ENCODE data around the gene LYG1. TPM values are rescaled to one million over a fixed set of nuclear protein-coding genes. Genes with fewer than 3 reads are reported as not detected.
"Not testable (repeated sequence)": the region's sequence is repeated elsewhere in the genome, so short reads cannot be mapped to it uniquely, and the experiment has no call there.

Gene LYG1
- total RNA-seq, 1 experiment from 2014 or later, result 0.23 TPM

- TF ChIP-seq TCF7L2 (IDR thresholded peaks at IDR 0.05; ENCODE audit: low read depth, low read length) (no peak), POLR2AphosphoS5 (IDR thresholded peaks at IDR 0.05; ENCODE audit: low read depth, low read length) (no peak), SIN3A (IDR thresholded peaks at IDR 0.05; ENCODE audit: borderline replicate concordance, insufficient read depth, low read depth, low read length) (no peak), CTCF (IDR thresholded peaks at IDR 0.05) (no peak)
- TF ChIP-seq, protein P1, sequence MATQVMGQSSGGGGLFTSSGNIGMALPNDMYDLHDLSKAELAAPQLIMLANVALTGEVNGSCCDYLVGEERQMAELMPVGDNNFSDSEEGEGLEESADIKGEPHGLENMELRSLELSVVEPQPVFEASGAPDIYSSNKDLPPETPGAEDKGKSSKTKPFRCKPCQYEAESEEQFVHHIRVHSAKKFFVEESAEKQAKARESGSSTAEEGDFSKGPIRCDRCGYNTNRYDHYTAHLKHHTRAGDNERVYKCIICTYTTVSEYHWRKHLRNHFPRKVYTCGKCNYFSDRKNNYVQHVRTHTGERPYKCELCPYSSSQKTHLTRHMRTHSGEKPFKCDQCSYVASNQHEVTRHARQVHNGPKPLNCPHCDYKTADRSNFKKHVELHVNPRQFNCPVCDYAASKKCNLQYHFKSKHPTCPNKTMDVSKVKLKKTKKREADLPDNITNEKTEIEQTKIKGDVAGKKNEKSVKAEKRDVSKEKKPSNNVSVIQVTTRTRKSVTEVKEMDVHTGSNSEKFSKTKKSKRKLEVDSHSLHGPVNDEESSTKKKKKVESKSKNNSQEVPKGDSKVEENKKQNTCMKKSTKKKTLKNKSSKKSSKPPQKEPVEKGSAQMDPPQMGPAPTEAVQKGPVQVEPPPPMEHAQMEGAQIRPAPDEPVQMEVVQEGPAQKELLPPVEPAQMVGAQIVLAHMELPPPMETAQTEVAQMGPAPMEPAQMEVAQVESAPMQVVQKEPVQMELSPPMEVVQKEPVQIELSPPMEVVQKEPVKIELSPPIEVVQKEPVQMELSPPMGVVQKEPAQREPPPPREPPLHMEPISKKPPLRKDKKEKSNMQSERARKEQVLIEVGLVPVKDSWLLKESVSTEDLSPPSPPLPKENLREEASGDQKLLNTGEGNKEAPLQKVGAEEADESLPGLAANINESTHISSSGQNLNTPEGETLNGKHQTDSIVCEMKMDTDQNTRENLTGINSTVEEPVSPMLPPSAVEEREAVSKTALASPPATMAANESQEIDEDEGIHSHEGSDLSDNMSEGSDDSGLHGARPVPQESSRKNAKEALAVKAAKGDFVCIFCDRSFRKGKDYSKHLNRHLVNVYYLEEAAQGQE (IDR thresholded peaks at IDR 0.05; ENCODE audit: insufficient read depth in 1 of 2, low read depth in 2 of 2, low read length in 1 of 2), result no peak
- Histone ChIP-seq H3K4me3 (ENCODE audit: low read depth in 2 of 2, low read length in 2 of 2) (no peak overlapping the region), H3K27ac (ENCODE audit: low read length) (no peak overlapping the region), H3K9me3 (ENCODE audit: control insufficient read depth, insufficient read depth, low read depth, low read length) (no peaks in the 10 kb centered on the region), H3K4me1 (ENCODE audit: control insufficient read depth, insufficient read depth, low read length) (0 out of 2 replicates have a peak, but pooled peaks cover 2% of the 10 kb centered on the region), H3K36me3 (ENCODE audit: control insufficient read depth, insufficient read depth, low read length) (no peaks in the 10 kb centered on the region), H3K27me3 (ENCODE audit: control insufficient read depth, insufficient read depth, low read length) (no peaks in the 10 kb centered on the region)
- in situ Hi-C loops (cut with HindIII; ENCODE audit: low pct_unique_long_range_greater_than_20kb, low sequenced_read_pairs) (no loop called here), intact Hi-C loops (cut with micrococcal nuclease; ENCODE audit: unreplicated experiment) (no loop called here)
- ChIA-PET POLR2A (interaction anchor here (0.6 kb wide), 1 partner anchor 10 kb away, joined by 5 read pairs; the partner anchor contains the start of gene TXNDC9), CTCF (no interaction called here)
- ATAC-seq, result no peak
- DNase-seq (ENCODE audit: low read depth, low spot score), result no peak
- BruUV-seq (replicated peaks), result no TSS peak
Measured at GRCh38 chr2:99346218-99346617, 45.2 kb upstream of the LYG1 start.

GRCh38 chr2:99345446-99345845, 44.4 kb upstream of the LYG1 start:
- intact Hi-C loops (cut with micrococcal nuclease; ENCODE audit: unreplicated experiment); H3K4me1 ChIP-seq (ENCODE audit: control insufficient read depth, insufficient read depth, low read length); in situ Hi-C loops (cut with HindIII; ENCODE audit: low pct_unique_long_range_greater_than_20kb, low sequenced_read_pairs); POLR2A ChIA-PET; BruUV-seq (replicated peaks); H3K27ac ChIP-seq (ENCODE audit: low read length); H3K36me3 ChIP-seq (ENCODE audit: control insufficient read depth, insufficient read depth, low read length); ATAC-seq; H3K9me3 ChIP-seq (ENCODE audit: control insufficient read depth, insufficient read depth, low read depth, low read length); DNase-seq (ENCODE audit: low read depth, low spot score); H3K4me3 ChIP-seq (ENCODE audit: low read depth in 2 of 2, low read length in 2 of 2); CTCF ChIA-PET; H3K27me3 ChIP-seq (ENCODE audit: control insufficient read depth, insufficient read depth, low read length): not testable (repeated sequence)

DNA sequence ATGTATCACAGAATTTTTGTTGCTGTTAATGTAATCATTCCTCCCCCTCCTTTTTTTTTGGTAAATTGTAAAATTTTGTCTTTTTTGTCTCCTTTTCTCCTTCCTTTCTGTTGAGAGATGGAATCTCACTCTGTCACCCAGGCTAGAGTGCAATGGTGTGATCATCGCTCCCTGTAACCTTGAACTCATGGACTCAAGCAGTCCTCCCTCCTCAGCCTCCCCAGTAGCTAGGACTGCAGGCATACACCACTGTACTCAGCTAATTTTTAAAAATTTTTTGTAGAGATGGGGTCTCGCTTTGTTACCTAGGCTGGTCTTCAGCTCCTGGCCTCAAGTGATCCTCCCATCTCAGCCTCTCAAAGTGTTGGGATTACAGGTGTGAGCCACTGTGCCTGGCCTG, 41.5 kb upstream of the LYG1 start:
- TF ChIP-seq TCF7L2 (IDR thresholded peaks at IDR 0.05; ENCODE audit: low read depth, low read length), result no peak
- TF ChIP-seq, protein P1 (IDR thresholded peaks at IDR 0.05; ENCODE audit: insufficient read depth in 1 of 2, low read depth in 2 of 2, low read length in 1 of 2), result no peak
- TF ChIP-seq POLR2AphosphoS5 (IDR thresholded peaks at IDR 0.05; ENCODE audit: low read depth, low read length), result no peak
- no peak for TF ChIP-seq CTCF (IDR thresholded peaks at IDR 0.05)
- no peak for TF ChIP-seq SIN3A (IDR thresholded peaks at IDR 0.05; ENCODE audit: borderline replicate concordance, insufficient read depth, low read depth, low read length)
- in situ Hi-C loops (cut with HindIII; ENCODE audit: low pct_unique_long_range_greater_than_20kb, low sequenced_read_pairs), result no loop called here
- intact Hi-C loops (cut with micrococcal nuclease; ENCODE audit: unreplicated experiment), result no loop called here
- ATAC-seq (no peak), DNase-seq (ENCODE audit: low read depth, low spot score) (no peak)
- H3K9me3 ChIP-seq (ENCODE audit: control insufficient read depth, insufficient read depth, low read depth, low read length), result no peaks in the 10 kb centered on the region
- no peaks in the 10 kb centered on the region for H3K27me3 ChIP-seq (ENCODE audit: control insufficient read depth, insufficient read depth, low read length)
- H3K4me1 ChIP-seq (ENCODE audit: control insufficient read depth, insufficient read depth, low read length), result peaks cover 25% of the 10 kb centered on the region; the same call in 1 of the 2 replicates
- H3K4me3 ChIP-seq (ENCODE audit: low read depth in 2 of 2, low read length in 2 of 2), result no peak overlapping the region
- peaks cover 2% of the 10 kb centered on the region; the same call in 1 of the 2 replicates for H3K36me3 ChIP-seq (ENCODE audit: control insufficient read depth, insufficient read depth, low read length)
- POLR2A ChIA-PET, result no interaction called here
- H3K27ac ChIP-seq (ENCODE audit: low read length), result no peak overlapping the region
- CTCF ChIA-PET, result no interaction called here
- BruUV-seq (replicated peaks), result no TSS peak

Measured in Panc1 (cell line).